B cell (primary cell): ENCODE data around the gene CMTM1. TPM values are rescaled to one million over a fixed set of nuclear protein-coding genes. Genes with fewer than 3 reads are reported as not detected.

Source experiments
- ATAC-seq: fragments of 200-7000 bp; cut with Tn5 transposase; one replicate; pipeline ENCODE4 v1.10.0; 2021; ENCODE audit warnings: low read depth, mild to moderate bottlenecking, moderate number of reproducible peaks, moderate library complexity
- CTCF ChIA-PET: fragments of 350-600 bp; sonication (Branson Sonifier 250); formaldehyde crosslinking; loops from one replicate; lab custom pipeline; 2021; ENCODE audit warnings: antibody characterized with exemption, inconsistent platforms; lab: Charles Lee
- POLR2A ChIA-PET: fragments of 350-600 bp; sonication (Branson Sonifier 250); formaldehyde crosslinking; loops from one replicate; lab custom pipeline; 2021; ENCODE audit warnings: antibody characterized with exemption; lab: Charles Lee
- DNase-seq: peaks from one replicate; pipeline ENCODE4 v3.0.0; 2013
- H2AFZ ChIP-seq: 2 replicates; pipeline ENCODE4 v1.6.1; 2012; ENCODE audit warnings: mild to moderate bottlenecking, low read depth, low read length; ENCODE audit not compliant: insufficient read depth, poor library complexity, severe bottlenecking
- H3K27ac ChIP-seq, 2 donors: 1 replicate in 1 of 2; 2 replicates in 1 of 2; pipeline ENCODE4 v1.5.1; 2012 to 2013; ENCODE audit warnings: low read length in 2 of 2, mild to moderate bottlenecking in 2 of 2, moderate library complexity in 1 of 2
- H3K27me3 ChIP-seq, 4 experiments: fragments of 200-600 bp in 1 of 4; sonication (generic) in 1 of 4; replicated peaks in 1 of 4; 1 replicate in 2 of 4; 2 replicates in 2 of 4; pipeline versions ENCODE4 v1.6.1 to v1.7.0; 2013 to 2016; ENCODE audit warnings: low read length in 3 of 4, mild to moderate bottlenecking in 2 of 4, mixed read lengths in 1 of 4, moderate library complexity in 1 of 4; ENCODE audit not compliant: insufficient read depth in 4 of 4, control insufficient read depth in 3 of 4; ENCODE audit errors: control extremely low read depth in 1 of 4
- H3K36me3 ChIP-seq, 2 experiments: replicated peaks in 1 of 2; 1 replicate in 1 of 2; 2 replicates in 1 of 2; pipeline versions ENCODE4 v1.6.1 to v1.7.1; 2013; ENCODE audit warnings: low read length in 1 of 2; ENCODE audit not compliant: insufficient read depth in 2 of 2, control insufficient read depth in 1 of 2; ENCODE audit errors: control extremely low read depth in 1 of 2, extremely low read depth in 1 of 2
- H3K4me1 ChIP-seq, 2 donors: fragments of 200-600 bp in 1 of 2; sonication (generic) in 1 of 2; 1 replicate in 1 of 2; 2 replicates in 1 of 2; pipeline versions ENCODE4 v1.5.1 to v1.6.1; 2013 to 2017; ENCODE audit warnings: low read length in 2 of 2; ENCODE audit not compliant: control insufficient read depth in 2 of 2, insufficient read depth in 2 of 2
- H3K4me2 ChIP-seq: replicated peaks from 2 replicates; pipeline ENCODE3; 2012; ENCODE audit warnings: mild to moderate bottlenecking, low read depth, low read length; ENCODE audit not compliant: poor library complexity, severe bottlenecking
- H3K4me3 ChIP-seq, 5 experiments: fragments of 200-600 bp in 1 of 5; sonication (generic) in 1 of 5; 1 replicate in 3 of 5; 2 replicates in 2 of 5; pipeline versions ENCODE4 v1.5.1 to v1.7.0; 2011 to 2016; ENCODE audit warnings: low read length in 4 of 5, mild to moderate bottlenecking in 4 of 5, low read depth in 2 of 5, control low read depth in 1 of 5, moderate library complexity in 1 of 5; ENCODE audit not compliant: insufficient read depth in 1 of 5; ENCODE audit errors: control extremely low read depth in 1 of 5, extremely low read depth in 1 of 5
- H3K79me2 ChIP-seq: fragments of 200-600 bp; sonication (generic); one replicate; pipeline ENCODE4 v1.6.0; 2016; ENCODE audit warnings: low read length; ENCODE audit not compliant: control insufficient read depth, insufficient read depth
- H3K9ac ChIP-seq: fragments of 200-600 bp; sonication (generic); 2 replicates; pipeline ENCODE4 v1.6.1; 2017; ENCODE audit warnings: mild to moderate bottlenecking, low read length, moderate library complexity
- H3K9me3 ChIP-seq, 3 donors: one replicate each; pipeline versions ENCODE4 v1.6.1 to v1.7.1; 2013; ENCODE audit warnings: low read length in 2 of 3; ENCODE audit not compliant: control insufficient read depth in 2 of 3, insufficient read depth in 1 of 3; ENCODE audit errors: control extremely low read depth in 1 of 3
- H4K20me1 ChIP-seq: 2 replicates; pipeline ENCODE4 v1.6.0; 2012; ENCODE audit warnings: mild to moderate bottlenecking, low read length; ENCODE audit not compliant: insufficient read depth, control insufficient read depth, poor library complexity, severe bottlenecking
- H3K27ac Mint-ChIP-seq: one replicate; pipeline ENCODE4 v1.8.0; 2021; ENCODE audit warnings: mixed read lengths
- H3K27me3 Mint-ChIP-seq: one replicate; pipeline ENCODE4 v1.8.0; 2021; ENCODE audit warnings: mixed read lengths
- H3K4me1 Mint-ChIP-seq: one replicate; pipeline ENCODE4 v1.8.0; 2021; ENCODE audit warnings: mixed read lengths
- H3K4me3 Mint-ChIP-seq: one replicate; pipeline ENCODE4 v1.8.0; 2021; ENCODE audit warnings: mixed read lengths
- H3K9me3 Mint-ChIP-seq: one replicate; pipeline ENCODE4 v1.8.0; 2022; ENCODE audit warnings: mixed read lengths; ENCODE audit not compliant: insufficient read depth
- CTCF ChIP-seq: fragments of 200-600 bp; IDR thresholded peaks from one replicate; pipeline ENCODE4 v1.8.0; 2022; ENCODE audit warnings: antibody characterized with exemption, mild to moderate bottlenecking
- EZH2 ChIP-seq: IDR thresholded peaks from 2 replicates; pipeline ENCODE4 v1.6.1; 2012; ENCODE audit warnings: borderline replicate concordance, low read depth, mild to moderate bottlenecking, moderate library complexity, low read length; ENCODE audit not compliant: insufficient read depth, poor library complexity, severe bottlenecking
- WGBS: methylation state at CpG from one replicate; pipeline ENCODE4 v1.1.5; 2013; ENCODE audit warnings: missing lambda C conversion rate; ENCODE audit not compliant: insufficient coverage; 5-methylcytosine and 5-hydroxymethylcytosine counted together
- intact Hi-C: fragments of 100-400 bp; cut with micrococcal nuclease; formaldehyde crosslinking; loops from one replicate; pipeline ENCODE4 v1.10.0; 2022
- polyA plus RNA-seq: library from polyadenylated mRNA; depleted of rRNA; stranded (reverse); fragments of >200 nt; gene quantifications from 2 replicates; pipeline ENCODE4 v1.2.3, GENCODE V29; 2012
- total RNA-seq, 2 donors: library from RNA; stranded (reverse); fragments of 120-200 nt in 1 of 2; gene quantifications; 1 replicate in 1 of 2; 2 replicates in 1 of 2; pipeline versions ENCODE4 v1.2.3 to v1.2.4, GENCODE V29; 2013 to 2022

Gene CMTM1
- total and polyA plus RNA-seq, 2 donors (not counting 1 experiment from before 2014, with no cell fraction given): 1.6 to 5.9 TPM

GRCh38 chr16:66614161-66614802, 48.0 kb downstream of the CMTM1 start:
- H3K4me3 ChIP-seq: no peak overlapping the region
- H3K4me3 Mint-ChIP-seq: no peak overlapping the region
- DNase-seq (no peak), ATAC-seq (no peak)
- no peak overlapping the region for H3K4me2 ChIP-seq
- H3K9me3 ChIP-seq: no peaks in the 10 kb centered on the region
- ChIA-PET POLR2A (no interaction called here), CTCF (interaction anchor here (1.6 kb wide), 1 partner anchor 133 kb away, joined by 3 read pairs; no protein-coding TSS in a partner anchor)
- TF ChIP-seq CTCF (no peak), EZH2 (no peak)
- H3K27me3 ChIP-seq: peaks cover 0 to 7% (median 2%) of the 10 kb centered on the region in 4 experiments
- H2AFZ ChIP-seq: no peak overlapping the region
- no peaks in the 10 kb centered on the region for H3K4me1 ChIP-seq
- no peak overlapping the region for H3K9ac ChIP-seq
- H3K27ac Mint-ChIP-seq: no peak overlapping the region
- peaks cover 0 to 4% of the 10 kb centered on the region in 2 experiments for H3K36me3 ChIP-seq
- peaks cover 3% of the 10 kb centered on the region for H4K20me1 ChIP-seq
- H3K27me3 Mint-ChIP-seq: peaks cover 19% of the 10 kb centered on the region
- H3K4me1 Mint-ChIP-seq: no peaks in the 10 kb centered on the region
- H3K79me2 ChIP-seq: no peaks in the 10 kb centered on the region
- no peak overlapping the region for H3K27ac ChIP-seq
- intact Hi-C loops: no loop called here
- WGBS: 95% methylated on average over 3 of the region's 12 CpGs
- H3K9me3 Mint-ChIP-seq: no peaks in the 10 kb centered on the region

- 100% methylated on average over 1 of the region's 4 CpGs for whole genome bisulfite sequencing
- intact Hi-C loops: no loop called here
- Histone ChIP-seq H3K27ac (no peak overlapping the region), H3K9me3 (no peaks in the 10 kb centered on the region), H3K9ac (no peak overlapping the region), H3K4me3 (no peak overlapping the region), H3K36me3 (no peaks in the 10 kb centered on the region), H3K79me2 (no peaks in the 10 kb centered on the region), H4K20me1 (no peaks in the 10 kb centered on the region), H3K4me2 (no peak overlapping the region), H3K4me1 (no peaks in the 10 kb centered on the region), H3K27me3 (peaks cover 0 to 6% (median 3%) of the 10 kb centered on the region in 4 experiments), H2AFZ (no peak overlapping the region)
- Mint-ChIP-seq H3K4me3 (no peak overlapping the region), H3K27ac (no peak overlapping the region), H3K4me1 (no peaks in the 10 kb centered on the region), H3K9me3 (no peaks in the 10 kb centered on the region), H3K27me3 (peaks cover 26% of the 10 kb centered on the region)
- DNase-seq: no peak
- TF ChIP-seq CTCF: no peak
- TF ChIP-seq EZH2: no peak
- ATAC-seq: no peak
- ChIA-PET CTCF (no interaction called here), POLR2A (no interaction called here)
These were observed 49.9 kb downstream of the CMTM1 start for GRCh38 chr16:66616169-66616568.
